ENCODE data around the gene MAGI1. TPM values are rescaled to one million over a fixed set of nuclear protein-coding genes. Genes with fewer than 3 reads are reported as not detected.

MAGI1 gene
- total RNA-seq, 1 experiment from 2014 or later = 38.6 TPM

GRCh38 chr3:65808407-65808806, 230.3 kb downstream of the MAGI1 start:
- Histone ChIP-seq H3K9me2 (ENCODE audit: insufficient read depth) (no peaks in the 10 kb centered on the region), H3K9me3 (ENCODE audit: control insufficient read depth in 1 of 2, insufficient read depth in 1 of 2, low read depth in 1 of 2, low read length in 2 of 2) (no peaks in the 10 kb centered on the region), H3K27me3 (ENCODE audit: insufficient read depth, low read length) (no peaks in the 10 kb centered on the region), H4K20me1 (ENCODE audit: insufficient read depth) (no peaks in the 10 kb centered on the region), H3K4me3 (replicated peaks in 1 of 2; ENCODE audit: low read depth in 1 of 2, low read length in 2 of 2) (no peak overlapping the region), H3K27ac (ENCODE audit: low read depth, low read length) (no peak overlapping the region), H3K79me2 (ENCODE audit: insufficient read depth, low read length) (peaks cover 7% of the 10 kb centered on the region; the same call in 1 of the 2 replicates), H2AFZ (ENCODE audit: low read depth, low read length, poor library complexity, severe bottlenecking) (no peak overlapping the region), H3K4me2 (ENCODE audit: low read length) (no peak overlapping the region), H3K4me1 (ENCODE audit: control insufficient read depth in 1 of 2, insufficient read depth in 2 of 2, low read length in 2 of 2) (no peaks in the 10 kb centered on the region), H3K9ac (ENCODE audit: low read length) (no peak overlapping the region), H3K36me3 (ENCODE audit: control insufficient read depth in 1 of 2, insufficient read depth in 2 of 2, low read length in 2 of 2) (no peaks in the 10 kb centered on the region)
- TF ChIP-seq SRF (IDR thresholded peaks at IDR 0.05; ENCODE audit: low read depth) = no peak
- TF ChIP-seq TCF7L2 (IDR thresholded peaks at IDR 0.05; ENCODE audit: borderline replicate concordance, extremely low read depth, insufficient read depth, insufficient read length) = no peak
- TF ChIP-seq ELF1 (IDR thresholded peaks at IDR 0.05; ENCODE audit: borderline replicate concordance, low read depth) = no peak
- intact Hi-C loops (cut with micrococcal nuclease) = no loop called here
- DNase-seq (ENCODE audit: low read depth, low spot score) (no peak), ATAC-seq (no peak)
- ChIA-PET RAD21 (ENCODE audit: low non-redundant PET in 1 of 2, low total read pairs in 2 of 2, uncharacterized antibody in 2 of 2, unreplicated experiment in 2 of 2) (no interaction called here), POLR2A (no interaction called here), CTCF (no interaction called here)
- no TSS peak for BruUV-seq (replicated peaks)

GRCh38 chr3:65807225-65807624, 231.5 kb downstream of the MAGI1 start:
- CTCF ChIA-PET = no interaction called here
- intact Hi-C loops (cut with micrococcal nuclease) = no loop called here
- Histone ChIP-seq H3K4me2 (ENCODE audit: low read length) (no peak overlapping the region), H3K36me3 (ENCODE audit: control insufficient read depth in 1 of 2, insufficient read depth in 2 of 2, low read length in 2 of 2) (no peaks in the 10 kb centered on the region), H3K9ac (ENCODE audit: low read length) (no peak overlapping the region), H3K9me3 (ENCODE audit: control insufficient read depth in 1 of 2, insufficient read depth in 1 of 2, low read depth in 1 of 2, low read length in 2 of 2) (no peaks in the 10 kb centered on the region), H3K79me2 (ENCODE audit: insufficient read depth, low read length) (peaks cover 12% of the 10 kb centered on the region; the same call in 1 of the 2 replicates), H2AFZ (ENCODE audit: low read depth, low read length, poor library complexity, severe bottlenecking) (no peak overlapping the region), H4K20me1 (ENCODE audit: insufficient read depth) (no peaks in the 10 kb centered on the region), H3K4me3 (replicated peaks in 1 of 2; ENCODE audit: low read depth in 1 of 2, low read length in 2 of 2) (no peak overlapping the region), H3K9me2 (ENCODE audit: insufficient read depth) (no peaks in the 10 kb centered on the region), H3K27ac (ENCODE audit: low read depth, low read length) (no peak overlapping the region), H3K4me1 (ENCODE audit: control insufficient read depth in 1 of 2, insufficient read depth in 2 of 2, low read length in 2 of 2) (no peaks in the 10 kb centered on the region), H3K27me3 (ENCODE audit: insufficient read depth, low read length) (no peaks in the 10 kb centered on the region)
- DNase-seq (ENCODE audit: low read depth, low spot score) (no peak), ATAC-seq (no peak)
- no peak for TF ChIP-seq JUND (IDR thresholded peaks at IDR 0.05)
- TF ChIP-seq FOSL1 (IDR thresholded peaks at IDR 0.05; ENCODE audit: low read depth) = no peak
- no peak for TF ChIP-seq EZH2phosphoT487 (IDR thresholded peaks at IDR 0.05; ENCODE audit: borderline replicate concordance)
- TF ChIP-seq POLR2AphosphoS5 (IDR thresholded peaks at IDR 0.05; ENCODE audit: low read depth, low read length) = no peak
- TF ChIP-seq SIN3A (IDR thresholded peaks at IDR 0.05; ENCODE audit: low read depth) = no peak
- TF ChIP-seq SP1 (IDR thresholded peaks at IDR 0.05; ENCODE audit: low read depth) = no peak
- TF ChIP-seq REST (IDR thresholded peaks at IDR 0.05; ENCODE audit: low read depth) = no peak
- no peak for TF ChIP-seq POLR2A (IDR thresholded peaks at IDR 0.05; ENCODE audit: borderline replicate concordance, extremely low read depth, insufficient read depth, insufficient read length)
- TF ChIP-seq ZNF274 (IDR thresholded peaks at IDR 0.05; ENCODE audit: low read depth, low read length) = no peak
- no peak for TF ChIP-seq ELF1 (IDR thresholded peaks at IDR 0.05; ENCODE audit: borderline replicate concordance, low read depth)
- TF ChIP-seq ZBTB33 (IDR thresholded peaks at IDR 0.05; ENCODE audit: extremely low read depth, insufficient replicate concordance, low read length) = no peak
- TF ChIP-seq ZFX (IDR thresholded peaks at IDR 0.05) = no peak
- TF ChIP-seq CEBPB (IDR thresholded peaks at IDR 0.05; ENCODE audit: low read depth) = no peak
- POLR2A ChIA-PET = no interaction called here
- BruUV-seq (replicated peaks) = no TSS peak
- RAD21 ChIA-PET (ENCODE audit: low non-redundant PET in 1 of 2, low total read pairs in 2 of 2, uncharacterized antibody in 2 of 2, unreplicated experiment in 2 of 2) = no interaction called here
